ENCODE results near the gene SLC35F1.

- TF ChIP-seq CTCF (IDR thresholded peaks at IDR 0.05; ENCODE audit: low read length) (no peak), EZH2 (IDR thresholded peaks at IDR 0.05; ENCODE audit: borderline replicate concordance, low read length) (no peak)
Measured at GRCh38 chr6:117933471-117933870, 26.4 kb downstream of the SLC35F1 start.
